ENCODE results near the gene MIA2. TPM values are rescaled to one million over a fixed set of nuclear protein-coding genes. Genes with fewer than 3 reads are reported as not detected.
"Not testable (repeated sequence)": the region's sequence is repeated elsewhere in the genome, so short reads cannot be mapped to it uniquely, and the experiment has no call there.

Gene MIA2
- total RNA-seq, 4 donors from 2014 or later, result 10.9 to 17.0 (median 12.6) TPM

GRCh38 chr14:39241637-39242036 lies 7.9 kb downstream of the MIA2 start:
- H3K36me3 ChIP-seq, result no peaks in the 10 kb centered on the region
- no peak overlapping the region for H3K4me3 ChIP-seq
- H3K9me3 ChIP-seq, result no peaks in the 10 kb centered on the region
- no peak overlapping the region for H3K27ac ChIP-seq (replicated peaks in 1 of 4)
- intact Hi-C loops (cut with DNase I), result no loop called here
- H3K27me3 ChIP-seq, result no peaks in the 10 kb centered on the region
- no peaks in the 10 kb centered on the region for H3K4me1 ChIP-seq
- no peak for DNase-seq (ENCODE audit: extremely low spot score)
- WGBS, result 75% methylated on average over 1 of the region's 1 CpG
- TF ChIP-seq EP300 (IDR thresholded peaks at IDR 0.05) (no peak), POLR2AphosphoS5 (IDR thresholded peaks at IDR 0.05) (no peak), POLR2A (IDR thresholded peaks at IDR 0.05; ENCODE audit: low read depth) (no peak), CTCF (IDR thresholded peaks at IDR 0.05) (no peak)

GRCh38 chr14:39243831-39244230 lies 10.1 kb downstream of the MIA2 start:
- TF ChIP-seq POLR2A (IDR thresholded peaks at IDR 0.05; ENCODE audit: low read depth) (no peak), EP300 (IDR thresholded peaks at IDR 0.05) (no peak)
- WGBS, result 94% methylated on average over 3 of the region's 3 CpGs
- H3K4me1 ChIP-seq, result no peaks in the 10 kb centered on the region
- H3K27ac ChIP-seq (replicated peaks in 1 of 4), result no peak overlapping the region
- no peaks in the 10 kb centered on the region for H3K9me3 ChIP-seq
- H3K36me3 ChIP-seq, result no peaks in the 10 kb centered on the region
- intact Hi-C loops (cut with DNase I), result no loop called here
- no peak for DNase-seq (ENCODE audit: extremely low spot score)
- no peaks in the 10 kb centered on the region for H3K27me3 ChIP-seq
- H3K4me3 ChIP-seq, result no peak overlapping the region

GRCh38 chr14:39246618-39247017 lies 12.9 kb downstream of the MIA2 start:
- DNase-seq (ENCODE audit: extremely low spot score), result no peak
- intact Hi-C loops (cut with DNase I), result no loop called here
- no peaks in the 10 kb centered on the region for H3K9me3 ChIP-seq
- no peaks in the 10 kb centered on the region for H3K27me3 ChIP-seq
- 91% methylated on average over 1 of the region's 1 CpG for WGBS
- no peaks in the 10 kb centered on the region for H3K36me3 ChIP-seq
- H3K4me1 ChIP-seq, result no peaks in the 10 kb centered on the region
- no peak overlapping the region for H3K4me3 ChIP-seq
- H3K27ac ChIP-seq (replicated peaks in 1 of 4), result no peak overlapping the region
- TF ChIP-seq POLR2AphosphoS5 (IDR thresholded peaks at IDR 0.05) (no peak), CTCF (IDR thresholded peaks at IDR 0.05) (no peak), EP300 (IDR thresholded peaks at IDR 0.05) (no peak), POLR2A (IDR thresholded peaks at IDR 0.05; ENCODE audit: low read depth) (no peak)

GRCh38 chr14:39247256-39247655 lies 13.5 kb downstream of the MIA2 start:
- no peak for DNase-seq (ENCODE audit: extremely low spot score)
- no peaks in the 10 kb centered on the region for H3K4me1 ChIP-seq
- no peaks in the 10 kb centered on the region for H3K36me3 ChIP-seq
- WGBS, result 92% methylated on average over 1 of the region's 1 CpG
- no peaks in the 10 kb centered on the region for H3K9me3 ChIP-seq
- no peak overlapping the region for H3K27ac ChIP-seq (replicated peaks in 1 of 4)
- intact Hi-C loops (cut with DNase I), result no loop called here
- no peak overlapping the region for H3K4me3 ChIP-seq
- TF ChIP-seq CTCF (IDR thresholded peaks at IDR 0.05), result no peak
- no peak for TF ChIP-seq POLR2AphosphoS5 (IDR thresholded peaks at IDR 0.05)
- TF ChIP-seq POLR2A (IDR thresholded peaks at IDR 0.05; ENCODE audit: low read depth), result no peak
- no peak for TF ChIP-seq EP300 (IDR thresholded peaks at IDR 0.05)
- no peaks in the 10 kb centered on the region for H3K27me3 ChIP-seq

- no peak for DNase-seq (ENCODE audit: extremely low spot score)
- intact Hi-C loops (cut with DNase I), result no loop called here
These were observed 17.8 kb downstream of the MIA2 start for GRCh38 chr14:39251547-39251946.

GRCh38 chr14:39257388-39257787 lies 23.7 kb downstream of the MIA2 start:
- H3K27me3 ChIP-seq; DNase-seq (ENCODE audit: extremely low spot score); H3K4me3 ChIP-seq; H3K27ac ChIP-seq (replicated peaks in 1 of 4); H3K9me3 ChIP-seq; H3K4me1 ChIP-seq; H3K36me3 ChIP-seq; intact Hi-C loops (cut with DNase I): not testable (repeated sequence)
- WGBS, result 82% methylated on average over 1 of the region's 1 CpG

More at GRCh38 chr14:39251547-39251946, 17.8 kb downstream of the MIA2 start:
- H3K4me1 ChIP-seq, result no peaks in the 10 kb centered on the region
- H3K27ac ChIP-seq (replicated peaks in 1 of 4), result no peak overlapping the region
- no peaks in the 10 kb centered on the region for H3K27me3 ChIP-seq
- H3K4me3 ChIP-seq, result no peak overlapping the region
- H3K36me3 ChIP-seq, result no peaks in the 10 kb centered on the region
- no peaks in the 10 kb centered on the region for H3K9me3 ChIP-seq
- no peak for TF ChIP-seq CTCF (IDR thresholded peaks at IDR 0.05)
- no peak for TF ChIP-seq POLR2AphosphoS5 (IDR thresholded peaks at IDR 0.05)
- no peak for TF ChIP-seq POLR2A (IDR thresholded peaks at IDR 0.05; ENCODE audit: low read depth)
